Lung (tissue), 12 donors: Measurements from ENCODE around the gene RAPGEF2. TPM values are rescaled to one million over a fixed set of nuclear protein-coding genes. Genes with fewer than 3 reads are reported as not detected.

Experiments
- ATAC-seq: fragments of 200-7000 bp; cut with Tn5 transposase; one replicate; pipeline ENCODE4 v1.9.1; 2020; ENCODE audit warnings: moderate number of reproducible peaks; ENCODE audit not compliant: insufficient read depth, low FRiP score
- DNase-seq, 3 donors: peaks; one replicate each; pipeline ENCODE4 v3.0.0-alpha.2; 2013 to 2017
- H3K27ac ChIP-seq, 2 donors: one replicate each; pipeline ENCODE4 v1.5.1; 2013; ENCODE audit warnings: mild to moderate bottlenecking in 2 of 2, moderate library complexity in 2 of 2, control low read depth in 1 of 2, inconsistent platforms in 1 of 2, low read depth in 1 of 2, low read length in 1 of 2
- H3K27me3 ChIP-seq, 3 donors: one replicate each; pipeline ENCODE4 v1.5.1; 2013; ENCODE audit warnings: low read length in 2 of 3; ENCODE audit not compliant: control insufficient read depth in 3 of 3, insufficient read depth in 3 of 3
- H3K36me3 ChIP-seq, 4 donors: one replicate each; pipeline ENCODE4 v1.5.1; 2013; ENCODE audit warnings: low read length in 4 of 4, mild to moderate bottlenecking in 1 of 4, moderate library complexity in 1 of 4; ENCODE audit not compliant: control insufficient read depth in 4 of 4, insufficient read depth in 4 of 4
- H3K4me1 ChIP-seq, 5 donors: one replicate each; pipeline ENCODE4 v1.5.1; 2013; ENCODE audit warnings: low read length in 5 of 5, mild to moderate bottlenecking in 2 of 5, moderate library complexity in 1 of 5; ENCODE audit not compliant: control insufficient read depth in 5 of 5, insufficient read depth in 5 of 5
- H3K4me3 ChIP-seq: one replicate; pipeline ENCODE4 v1.5.1; 2013; ENCODE audit warnings: mild to moderate bottlenecking, control low read depth, moderate library complexity
- H3K9ac ChIP-seq, 2 donors: one replicate each; pipeline ENCODE4 v1.5.1; 2013; ENCODE audit warnings: low read length in 2 of 2, control low read depth in 1 of 2; ENCODE audit not compliant: insufficient read depth in 1 of 2
- H3K9me3 ChIP-seq, 4 donors: one replicate each; pipeline ENCODE4 v1.5.1; 2013; ENCODE audit warnings: low read length in 3 of 4, mild to moderate bottlenecking in 1 of 4, moderate library complexity in 1 of 4; ENCODE audit not compliant: control insufficient read depth in 4 of 4, insufficient read depth in 3 of 4
- WGBS, 2 donors: extraction: QIAGEN DNeasy Blood & Tissue Kit; methylation state at CpG; one replicate each; pipeline ENCODE4 v1.1.7; 2013; 5-methylcytosine and 5-hydroxymethylcytosine counted together
- polyA plus RNA-seq, 2 donors: library from polyadenylated mRNA; stranded (reverse); fragments of 200-250 nt; gene quantifications; one replicate each; pipeline ENCODE4 v1.2.1, GENCODE V29; 2013
- total RNA-seq, 2 donors: library from RNA; depleted of rRNA in 1 of 2; stranded (reverse); fragments of >200 nt in 1 of 2; gene quantifications; one replicate each; pipeline ENCODE4 v1.2.1, GENCODE V29; 2014 to 2021
- TF ChIP-seq, protein P1 (sequence below): IDR thresholded peaks from 2 replicates; pipeline ENCODE4 v1.5.1; 2012; ENCODE audit warnings: mild to moderate bottlenecking; ENCODE audit errors: control extremely low read depth, extremely low read depth
- donor health status: control.
- donor health status: control.
- donor health status: Bipolar disorder and iron deficiency.
- donor health status: healthy.
- donor health status: DM: yes; HTN: yes; CAD: no.

The RAPGEF2 gene
- total and polyA plus RNA-seq, 4 donors, result 8.6 to 88.7 (median 32.2) TPM

- DNase-seq (no peak), ATAC-seq (no peak)
- Histone ChIP-seq H3K27me3 (no peaks in the 10 kb centered on the region), H3K36me3 (no peaks in the 10 kb centered on the region), H3K9ac (no peak overlapping the region), H3K4me3 (no peak overlapping the region), H3K9me3 (no peaks in the 10 kb centered on the region), H3K4me1 (peaks cover 0 to 26% (median 0%) of the 10 kb centered on the region in 5 donors), H3K27ac (no peak overlapping the region)
- 74 to 78% methylated on average over 2 of the region's 2 CpGs for WGBS, 2 donors
- TF ChIP-seq, protein P1, sequence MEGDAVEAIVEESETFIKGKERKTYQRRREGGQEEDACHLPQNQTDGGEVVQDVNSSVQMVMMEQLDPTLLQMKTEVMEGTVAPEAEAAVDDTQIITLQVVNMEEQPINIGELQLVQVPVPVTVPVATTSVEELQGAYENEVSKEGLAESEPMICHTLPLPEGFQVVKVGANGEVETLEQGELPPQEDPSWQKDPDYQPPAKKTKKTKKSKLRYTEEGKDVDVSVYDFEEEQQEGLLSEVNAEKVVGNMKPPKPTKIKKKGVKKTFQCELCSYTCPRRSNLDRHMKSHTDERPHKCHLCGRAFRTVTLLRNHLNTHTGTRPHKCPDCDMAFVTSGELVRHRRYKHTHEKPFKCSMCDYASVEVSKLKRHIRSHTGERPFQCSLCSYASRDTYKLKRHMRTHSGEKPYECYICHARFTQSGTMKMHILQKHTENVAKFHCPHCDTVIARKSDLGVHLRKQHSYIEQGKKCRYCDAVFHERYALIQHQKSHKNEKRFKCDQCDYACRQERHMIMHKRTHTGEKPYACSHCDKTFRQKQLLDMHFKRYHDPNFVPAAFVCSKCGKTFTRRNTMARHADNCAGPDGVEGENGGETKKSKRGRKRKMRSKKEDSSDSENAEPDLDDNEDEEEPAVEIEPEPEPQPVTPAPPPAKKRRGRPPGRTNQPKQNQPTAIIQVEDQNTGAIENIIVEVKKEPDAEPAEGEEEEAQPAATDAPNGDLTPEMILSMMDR, result no peak
These were observed 31.6 kb downstream of the RAPGEF2 start for GRCh38 chr4:159134429-159134828.

GRCh38 chr4:159137176-159137575, 34.3 kb downstream of the RAPGEF2 start:
- Histone ChIP-seq H3K27me3 (no peaks in the 10 kb centered on the region), H3K9me3 (no peaks in the 10 kb centered on the region), H3K27ac (peak overlapping the region in 1 of 2 donors; percentile 45), H3K4me1 (peaks cover 0 to 17% (median 4%) of the 10 kb centered on the region in 5 donors), H3K9ac (no peak overlapping the region), H3K4me3 (no peak overlapping the region), H3K36me3 (no peaks in the 10 kb centered on the region)
- TF ChIP-seq, protein P1, result no peak
- DNase-seq (no peak), ATAC-seq (no peak)

- TF ChIP-seq, protein P1, result no peak
- H3K36me3 ChIP-seq, result no peaks in the 10 kb centered on the region
- H3K4me3 ChIP-seq, result no peak overlapping the region
- no peak for DNase-seq
- ATAC-seq, result no peak
- peaks cover 0 to 17% (median 4%) of the 10 kb centered on the region in 5 donors for H3K4me1 ChIP-seq
- H3K27ac ChIP-seq, result no peak overlapping the region
- no peaks in the 10 kb centered on the region for H3K9me3 ChIP-seq
- no peak overlapping the region for H3K9ac ChIP-seq
- no peaks in the 10 kb centered on the region for H3K27me3 ChIP-seq
These were observed 35.6 kb downstream of the RAPGEF2 start for GRCh38 chr4:159138436-159138835.

DNA sequence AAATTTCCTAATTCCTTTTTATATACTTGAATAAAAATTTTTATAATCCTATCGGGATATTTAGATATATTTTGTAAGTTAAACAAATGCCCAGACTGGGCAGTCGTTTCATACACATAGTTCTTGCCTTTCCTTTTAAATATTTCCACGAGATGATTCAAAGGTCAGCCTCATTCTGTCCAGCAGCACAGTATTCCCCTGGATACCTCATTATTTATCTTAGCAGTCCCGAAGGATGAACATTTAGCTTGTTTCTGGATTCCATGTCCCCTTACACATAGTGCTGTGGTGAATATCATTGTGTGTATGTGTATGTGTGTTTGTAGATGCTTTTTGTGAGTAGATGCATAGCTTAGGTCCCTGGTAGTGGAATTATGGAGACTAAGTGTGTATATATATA, 38.3 kb downstream of the RAPGEF2 start:
- no peak for DNase-seq
- no peak overlapping the region for H3K4me3 ChIP-seq
- 62 to 70% methylated on average over 4 of the region's 4 CpGs for WGBS, 2 donors
- H3K36me3 ChIP-seq, result no peaks in the 10 kb centered on the region
- peaks cover 0 to 35% (median 6%) of the 10 kb centered on the region in 5 donors for H3K4me1 ChIP-seq
- ATAC-seq, result no peak
- no peaks in the 10 kb centered on the region for H3K9me3 ChIP-seq
- H3K9ac ChIP-seq, result no peak overlapping the region
- TF ChIP-seq, protein P1, result no peak
- H3K27me3 ChIP-seq, result no peaks in the 10 kb centered on the region
- H3K27ac ChIP-seq, result no peak overlapping the region
